ENCODE measurements around the gene NBPF6.

GRCh38 chr1:108502624-108503023 is 52.5 kb downstream of the NBPF6 start:
- TF ChIP-seq POLR2A (IDR thresholded peaks at IDR 0.05) (no peak), CTCF (IDR thresholded peaks at IDR 0.05) (no peak), EP300 (IDR thresholded peaks at IDR 0.05) (no peak)
